AG04449 (cell line): ENCODE results near the gene CHST8.

Experiments used
- CTCF ChIA-PET: fragments of 350-600 bp; formaldehyde crosslinking; extraction: SDS; loops from one replicate; lab custom pipeline; 2021; ENCODE audit warnings: antibody characterized with exemption; lab: Yijun Ruan, JAX
- POLR2A ChIA-PET: fragments of 400-600, 350-600 bp; formaldehyde crosslinking; extraction: SDS; loops from one replicate; lab custom pipeline; 2020; ENCODE audit warnings: antibody characterized with exemption, inconsistent platforms; lab: Yijun Ruan, JAX
- DNase-seq: peaks from one replicate; pipeline ENCODE4 v3.0.0-alpha.2; 2010; ENCODE audit warnings: low read depth, low spot score
- H3K4me3 ChIP-seq: 2 replicates; pipeline ENCODE4 v1.5.1; 2011; ENCODE audit warnings: low read depth, mild to moderate bottlenecking, control low read depth, low read length
- TF ChIP-seq, protein P1 (sequence below): IDR thresholded peaks from one replicate; pipeline ENCODE4 v1.5.1; 2011; ENCODE audit warnings: mild to moderate bottlenecking, moderate library complexity, low read length, control low read depth, inconsistent platforms; ENCODE audit not compliant: insufficient read depth; ENCODE audit errors: missing control alignments

The CHST8 gene

DNA sequence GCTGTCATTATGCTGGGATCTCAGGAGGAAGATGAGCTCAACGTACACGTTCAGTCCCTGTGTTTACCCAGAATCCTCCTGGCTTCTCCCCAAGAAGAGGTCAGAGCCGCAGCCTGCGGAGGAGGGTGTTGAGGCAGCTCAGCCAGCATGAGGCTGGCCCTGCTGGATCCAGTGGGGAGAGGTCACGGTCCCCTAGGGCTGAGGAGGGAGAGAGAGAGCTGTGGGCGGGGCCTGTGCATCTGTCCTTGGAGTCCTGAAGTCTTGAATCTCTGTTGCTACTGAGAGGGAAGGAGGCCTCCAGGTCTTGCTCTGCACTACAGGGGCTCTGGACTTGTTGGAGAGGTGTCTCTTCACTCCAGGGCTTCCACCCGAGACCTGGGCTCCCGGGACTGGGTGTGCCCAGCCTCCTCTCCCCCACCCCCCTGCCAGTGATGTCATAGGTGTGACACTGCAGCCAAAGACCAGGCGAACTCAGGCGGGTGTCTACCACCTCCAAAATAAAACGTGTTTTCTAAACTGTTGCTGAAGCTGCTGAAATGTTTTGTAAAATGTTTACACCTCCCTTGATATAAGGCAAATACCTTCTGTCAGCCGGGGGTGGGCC, 97.0 kb downstream of the CHST8 start:
- no peak for DNase-seq
- TF ChIP-seq, protein P1, sequence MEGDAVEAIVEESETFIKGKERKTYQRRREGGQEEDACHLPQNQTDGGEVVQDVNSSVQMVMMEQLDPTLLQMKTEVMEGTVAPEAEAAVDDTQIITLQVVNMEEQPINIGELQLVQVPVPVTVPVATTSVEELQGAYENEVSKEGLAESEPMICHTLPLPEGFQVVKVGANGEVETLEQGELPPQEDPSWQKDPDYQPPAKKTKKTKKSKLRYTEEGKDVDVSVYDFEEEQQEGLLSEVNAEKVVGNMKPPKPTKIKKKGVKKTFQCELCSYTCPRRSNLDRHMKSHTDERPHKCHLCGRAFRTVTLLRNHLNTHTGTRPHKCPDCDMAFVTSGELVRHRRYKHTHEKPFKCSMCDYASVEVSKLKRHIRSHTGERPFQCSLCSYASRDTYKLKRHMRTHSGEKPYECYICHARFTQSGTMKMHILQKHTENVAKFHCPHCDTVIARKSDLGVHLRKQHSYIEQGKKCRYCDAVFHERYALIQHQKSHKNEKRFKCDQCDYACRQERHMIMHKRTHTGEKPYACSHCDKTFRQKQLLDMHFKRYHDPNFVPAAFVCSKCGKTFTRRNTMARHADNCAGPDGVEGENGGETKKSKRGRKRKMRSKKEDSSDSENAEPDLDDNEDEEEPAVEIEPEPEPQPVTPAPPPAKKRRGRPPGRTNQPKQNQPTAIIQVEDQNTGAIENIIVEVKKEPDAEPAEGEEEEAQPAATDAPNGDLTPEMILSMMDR = no peak
- ChIA-PET CTCF (no interaction called here), POLR2A (no interaction called here)
- H3K4me3 ChIP-seq = no peak overlapping the region

DNA sequence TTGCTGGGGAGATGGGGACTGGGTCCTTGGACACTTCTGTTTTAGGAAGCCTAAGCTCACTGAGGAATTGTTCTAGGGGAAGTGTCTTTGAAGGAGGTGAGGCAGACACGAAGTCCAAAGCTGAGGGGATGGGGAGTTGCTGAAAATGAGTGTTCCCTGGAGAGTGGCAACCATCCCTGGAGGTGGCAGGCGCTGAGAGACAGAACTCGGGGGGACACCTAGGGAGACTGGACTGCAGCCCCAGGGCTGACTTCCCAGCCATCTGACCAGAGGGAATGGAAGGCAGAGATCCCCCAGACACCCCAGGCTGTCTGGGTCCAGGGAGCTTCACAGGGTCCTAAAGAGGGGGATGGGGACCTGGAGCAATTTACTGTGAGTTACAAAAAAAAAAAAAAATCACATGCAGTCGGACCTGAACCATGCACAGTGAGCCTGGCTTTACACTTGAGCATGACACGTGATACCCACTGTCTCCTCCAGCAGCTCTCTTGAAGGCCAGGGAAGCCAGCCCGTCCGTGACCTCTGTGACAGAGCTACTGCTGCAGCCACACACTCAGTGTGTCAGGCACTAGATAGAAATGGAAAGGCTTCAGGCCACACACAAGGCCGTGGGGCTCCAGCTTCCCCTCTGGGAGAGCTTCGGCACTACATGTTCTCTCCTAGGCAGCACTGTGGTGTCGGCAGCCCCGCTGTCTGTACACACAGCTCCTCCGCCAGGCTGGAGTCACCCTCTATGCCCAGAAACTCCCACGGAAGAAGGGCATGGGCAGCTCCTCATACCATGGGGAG, 97.8 kb downstream of the CHST8 start:
- no peak overlapping the region for H3K4me3 ChIP-seq
- DNase-seq = no peak
- ChIA-PET CTCF (interaction anchor here (0.5 kb wide), 1 partner anchor 377 kb away, joined by 3 read pairs; no protein-coding TSS in a partner anchor), POLR2A (no interaction called here)
- TF ChIP-seq, protein P1 = no peak

DNA sequence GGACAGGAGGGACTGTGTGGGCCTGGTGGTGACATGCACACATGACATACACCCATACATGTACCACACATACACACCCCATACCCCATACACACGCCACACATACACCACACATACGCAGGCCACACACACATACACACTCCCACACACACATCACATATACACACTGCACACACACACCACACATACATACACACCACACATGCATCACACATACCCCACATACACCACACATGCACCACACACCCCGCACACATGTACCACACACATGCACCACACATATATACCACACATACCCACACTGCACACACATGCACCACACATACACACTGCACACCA, 98.4 kb downstream of the CHST8 start:
- CTCF ChIA-PET = interaction anchor here (1.2 kb wide), 1 partner anchor 51 kb away, joined by 3 read pairs; no protein-coding TSS in a partner anchor
- H3K4me3 ChIP-seq = no peak overlapping the region
- POLR2A ChIA-PET = no interaction called here
- TF ChIP-seq, protein P1 = no peak
- no peak for DNase-seq

DNA sequence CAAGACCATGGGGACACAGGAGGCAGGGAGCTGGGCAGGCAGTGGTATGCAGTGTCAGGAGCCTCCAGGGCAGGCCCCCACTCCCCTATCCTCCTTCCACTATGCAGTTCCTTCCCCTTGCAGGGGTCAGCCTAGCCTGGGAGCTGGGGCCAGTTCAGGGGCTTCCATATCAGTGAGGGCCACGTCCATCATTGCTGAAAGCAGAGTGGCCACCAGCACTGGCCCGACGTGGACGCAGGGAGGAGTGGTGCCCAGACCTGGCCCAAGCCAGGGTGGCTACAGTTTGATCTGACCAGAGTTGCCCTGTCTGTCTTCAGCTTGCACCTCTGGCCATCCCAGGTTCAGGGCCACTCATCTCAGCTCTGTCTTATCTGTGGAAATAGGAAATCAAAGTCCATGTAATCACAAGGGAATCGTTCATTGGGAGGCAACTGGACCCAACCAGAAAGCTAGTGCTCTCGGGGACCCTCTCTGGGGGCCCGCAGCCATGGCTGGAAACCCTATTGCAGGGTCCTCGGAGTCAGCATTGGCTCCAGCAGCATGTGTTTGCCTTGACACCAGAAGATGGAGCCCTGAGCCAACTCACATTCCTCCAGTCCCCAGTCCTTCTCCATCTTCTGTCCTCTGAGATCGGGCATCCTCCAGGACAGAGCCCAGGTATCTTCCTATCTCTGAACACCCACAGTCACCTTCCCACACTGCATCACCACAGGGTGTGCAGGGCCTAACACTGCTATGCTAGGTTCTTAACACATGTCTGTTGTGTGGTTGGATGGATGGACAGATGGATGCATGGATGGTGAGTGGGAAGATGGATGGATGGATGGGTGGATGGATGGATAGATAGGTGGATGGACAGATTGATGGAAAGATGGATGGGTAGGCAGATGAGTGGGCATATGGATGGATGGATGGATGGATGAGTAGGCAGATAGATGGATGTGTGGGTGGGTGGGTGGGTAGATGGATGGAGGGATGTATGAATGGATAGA, 99.2 kb downstream of the CHST8 start:
- no peak for DNase-seq
- CTCF ChIA-PET = interaction anchor here (1.2 kb wide), 1 partner anchor 50 kb away, joined by 3 read pairs; no protein-coding TSS in a partner anchor
- H3K4me3 ChIP-seq = no peak overlapping the region
- POLR2A ChIA-PET = no interaction called here
- TF ChIP-seq, protein P1 = no peak

DNA sequence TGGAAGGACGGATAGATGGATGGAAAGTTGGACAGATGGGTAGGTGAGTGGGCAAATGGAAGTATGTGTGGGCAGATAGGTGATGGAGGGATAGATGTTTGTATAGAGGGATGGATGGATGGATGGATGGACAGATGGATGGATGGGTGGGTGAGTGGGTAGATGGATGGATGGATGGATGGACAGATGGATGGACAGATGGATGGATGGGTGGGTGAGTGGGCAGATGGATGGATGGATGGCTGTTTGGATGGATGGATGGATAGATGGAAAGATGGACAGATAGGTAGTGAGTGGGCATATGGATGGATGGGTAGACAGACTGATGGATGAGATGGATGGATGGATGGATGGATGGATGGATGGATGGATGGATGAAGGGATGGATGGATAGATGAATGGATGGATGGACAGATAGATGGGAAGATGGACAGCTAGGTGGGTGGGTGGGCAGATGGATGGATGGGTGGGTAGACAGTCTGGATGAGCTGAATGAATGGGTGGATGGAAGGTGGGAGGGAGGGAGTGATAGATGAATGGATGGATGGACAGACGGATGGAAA, 100.1 kb downstream of the CHST8 start:
- no peak overlapping the region for H3K4me3 ChIP-seq
- ChIA-PET POLR2A (no interaction called here), CTCF (no interaction called here)
- no peak for DNase-seq
- TF ChIP-seq, protein P1 = no peak
